ENCODE data around the gene SIPA1L3. TPM values are rescaled to one million over a fixed set of nuclear protein-coding genes. Genes with fewer than 3 reads are reported as not detected.
A peak's percentile ranks its signal among the peaks of the same experiment; 100 is the strongest.
"Not testable (repeated sequence)": the region's sequence is repeated elsewhere in the genome, so short reads cannot be mapped to it uniquely, and the experiment has no call there.

The SIPA1L3 gene
- total RNA-seq, 2 donors from 2014 or later = 29.5 to 32.2 TPM

DNA sequence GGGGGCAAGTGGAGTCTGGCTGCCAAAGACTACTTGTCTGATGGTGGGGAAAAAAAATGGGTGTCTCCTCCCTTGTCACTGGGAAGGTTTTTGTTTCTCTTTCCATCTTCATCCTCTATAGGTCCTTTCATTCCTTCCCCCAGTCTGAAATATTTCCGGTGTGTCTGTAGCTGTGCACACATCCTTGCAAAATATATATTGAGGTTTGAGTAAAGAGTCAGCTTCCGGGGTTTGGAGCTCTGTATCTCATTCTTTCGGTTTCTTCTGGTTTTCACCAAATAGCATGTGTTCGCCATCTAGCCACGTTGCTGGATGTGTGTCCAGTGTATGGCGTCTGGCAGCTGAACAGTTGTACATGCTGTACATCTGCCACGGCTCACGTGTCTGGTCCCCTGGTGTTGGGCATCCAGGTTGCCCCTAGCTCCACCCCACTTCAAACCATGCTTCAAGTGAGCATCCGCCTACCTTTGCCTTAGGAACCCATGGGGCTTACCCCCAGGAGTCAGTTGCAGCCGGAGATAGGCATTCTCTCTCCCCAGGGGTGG lies 142.2 kb downstream of the SIPA1L3 start:
- Mint-ChIP-seq H3K36me3 (ENCODE audit: low read depth) (no peaks in the 10 kb centered on the region), H3K27me3 (no peaks in the 10 kb centered on the region), H3K4me1 (peaks cover 33% of the 10 kb centered on the region), H3K27ac (peak overlapping the region; percentile 93), H3K4me3 (peak overlapping the region; percentile 88)
- H3K9me3 ChIP-seq (ENCODE audit: control insufficient read depth, low read length, poor library complexity, severe bottlenecking) = no peaks in the 10 kb centered on the region
- ATAC-seq (peak; percentile 86), DNase-seq (no peak)

DNA sequence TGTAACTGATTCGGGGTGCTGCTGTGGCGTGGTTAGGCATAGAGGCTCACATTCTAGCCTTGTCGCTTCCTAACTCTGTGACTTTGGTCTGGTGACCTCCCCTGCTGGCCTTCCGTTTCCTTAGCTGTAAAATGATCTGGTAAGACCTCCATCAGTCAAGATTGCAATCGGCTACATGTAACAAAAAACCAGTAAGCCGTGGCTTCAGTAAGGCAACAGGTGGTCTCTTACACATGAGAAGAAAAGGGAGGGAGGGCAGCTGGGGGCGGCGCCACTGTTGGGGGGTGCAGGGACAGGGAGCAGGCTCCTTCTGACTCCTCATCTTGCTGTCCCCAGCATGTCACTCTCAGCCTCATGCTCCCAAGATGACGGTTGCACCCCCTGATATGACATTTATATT lies 148.0 kb downstream of the SIPA1L3 start:
- no peak overlapping the region for H3K4me3 Mint-ChIP-seq
- DNase-seq = no peak
- no peak for ATAC-seq
- H3K36me3 Mint-ChIP-seq (ENCODE audit: low read depth) = peaks cover 2% of the 10 kb centered on the region
- no peak overlapping the region for H3K27ac Mint-ChIP-seq
- no peaks in the 10 kb centered on the region for H3K27me3 Mint-ChIP-seq
- H3K4me1 Mint-ChIP-seq = peaks cover 9% of the 10 kb centered on the region
- no peaks in the 10 kb centered on the region for H3K9me3 ChIP-seq (ENCODE audit: control insufficient read depth, low read length, poor library complexity, severe bottlenecking)

DNA sequence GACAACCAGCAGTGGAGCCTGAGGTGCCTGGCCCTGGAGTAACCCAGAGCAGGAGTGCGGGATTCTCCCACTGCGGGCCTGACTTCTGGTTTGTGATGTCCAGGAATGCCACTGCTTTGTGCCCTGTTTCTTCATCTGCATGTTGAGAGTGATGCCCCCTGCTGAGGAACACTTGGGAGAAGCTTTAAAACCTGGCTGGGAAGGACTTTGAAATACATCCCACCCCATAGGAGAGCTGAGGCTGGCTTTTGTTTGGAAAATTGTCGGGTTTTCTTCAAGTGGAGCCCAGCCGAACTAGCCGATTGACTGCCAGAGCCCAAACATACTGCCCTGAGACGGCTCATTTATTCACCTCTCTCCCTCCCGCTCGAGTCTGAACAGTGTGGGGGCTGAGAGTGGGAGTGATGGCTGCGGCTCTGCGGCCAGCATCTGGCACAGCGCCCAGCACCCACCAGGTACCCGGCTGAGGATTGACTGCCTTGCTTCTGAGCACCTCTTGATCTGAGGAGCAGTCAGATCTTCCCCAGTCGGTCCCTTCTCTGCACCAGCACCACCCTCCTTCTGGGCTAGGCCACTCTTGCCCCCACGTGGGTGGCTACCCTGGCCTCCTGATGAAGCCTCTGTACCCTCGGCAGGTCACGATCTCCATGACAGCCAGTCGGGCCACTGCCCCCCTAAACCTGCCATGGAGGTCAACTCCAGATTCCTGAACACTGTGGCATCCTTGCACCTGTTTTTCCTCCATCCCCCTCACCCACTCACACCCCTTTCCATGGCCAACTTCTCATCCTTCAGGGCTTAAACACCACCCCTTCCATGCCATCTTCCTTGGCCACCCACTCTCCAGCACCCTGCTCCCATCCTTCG lies 148.9 kb downstream of the SIPA1L3 start:
- Mint-ChIP-seq H3K4me3 (no peak overlapping the region), H3K4me1 (peaks cover 9% of the 10 kb centered on the region), H3K36me3 (ENCODE audit: low read depth) (peaks cover 2% of the 10 kb centered on the region), H3K27me3 (no peaks in the 10 kb centered on the region), H3K27ac (no peak overlapping the region)
- DNase-seq (no peak), ATAC-seq (no peak)
- H3K9me3 ChIP-seq (ENCODE audit: control insufficient read depth, low read length, poor library complexity, severe bottlenecking) = no peaks in the 10 kb centered on the region

DNA sequence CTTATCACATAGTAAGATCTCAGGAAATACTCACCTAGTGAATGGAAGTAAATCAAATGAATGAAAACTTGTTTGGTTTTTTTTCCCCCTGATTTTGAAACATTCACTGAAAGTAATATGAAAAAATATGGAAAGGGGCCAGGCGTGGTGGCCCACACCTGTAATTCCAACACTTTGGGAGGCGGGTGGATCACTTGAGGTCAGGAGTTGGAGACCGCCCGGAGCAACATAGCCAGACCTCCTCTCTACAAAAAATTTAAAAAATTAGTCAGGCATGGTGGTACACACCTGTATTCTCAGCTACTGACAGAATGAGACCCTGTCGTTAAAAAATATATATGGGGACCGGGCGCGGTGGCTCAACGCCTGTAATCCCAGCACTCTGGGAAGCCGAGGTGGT lies 149.6 kb downstream of the SIPA1L3 start:
- H3K4me3 Mint-ChIP-seq = no peak overlapping the region
- H3K36me3 Mint-ChIP-seq (ENCODE audit: low read depth) = peaks cover 4% of the 10 kb centered on the region
- no peak overlapping the region for H3K27ac Mint-ChIP-seq
- H3K9me3 ChIP-seq (ENCODE audit: control insufficient read depth, low read length, poor library complexity, severe bottlenecking) = no peaks in the 10 kb centered on the region
- no peak for ATAC-seq
- H3K27me3 Mint-ChIP-seq = no peaks in the 10 kb centered on the region
- no peak for DNase-seq
- H3K4me1 Mint-ChIP-seq = peaks cover 14% of the 10 kb centered on the region

DNA sequence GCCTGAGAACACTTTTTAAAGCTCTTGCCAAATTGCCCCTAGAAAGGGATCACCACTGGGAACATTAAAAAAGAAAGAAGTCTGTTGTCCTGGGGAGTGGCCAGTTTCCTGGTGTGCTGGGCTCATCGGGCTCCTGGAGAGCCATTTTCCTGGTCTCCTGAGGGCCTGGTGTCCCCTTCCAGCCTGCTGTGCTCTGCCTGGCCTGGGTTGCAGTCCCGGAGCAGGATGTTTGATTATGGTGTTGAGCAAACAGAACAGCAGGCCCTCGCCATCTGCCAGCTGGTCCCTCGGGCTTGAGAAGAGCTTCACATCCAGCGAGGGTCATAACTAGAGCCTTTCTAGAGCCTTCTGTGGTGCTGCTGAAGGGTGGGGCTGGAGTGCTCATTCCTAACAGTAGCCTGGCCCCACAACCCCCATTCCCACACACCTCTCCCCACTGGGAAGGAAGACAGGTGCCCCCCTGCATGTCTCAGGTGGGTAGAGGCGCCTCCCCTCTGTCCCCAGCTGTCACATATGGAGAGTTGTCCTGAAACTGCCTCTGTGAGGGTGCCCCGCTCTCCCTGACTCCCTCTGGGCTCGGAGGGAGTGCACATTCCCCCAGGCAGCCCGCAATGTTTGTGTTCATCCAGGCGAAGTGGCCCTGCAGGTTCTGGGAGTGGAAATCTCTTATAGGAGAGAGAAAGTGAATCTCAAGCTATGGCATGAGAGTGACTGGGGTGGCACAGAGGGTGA lies 151.1 kb downstream of the SIPA1L3 start:
- no peak overlapping the region for H3K27ac Mint-ChIP-seq
- H3K4me1 Mint-ChIP-seq = peaks cover 14% of the 10 kb centered on the region
- peak overlapping the region; percentile 19 for H3K4me3 Mint-ChIP-seq
- no peaks in the 10 kb centered on the region for H3K9me3 ChIP-seq (ENCODE audit: control insufficient read depth, low read length, poor library complexity, severe bottlenecking)
- H3K27me3 Mint-ChIP-seq = no peaks in the 10 kb centered on the region
- H3K36me3 Mint-ChIP-seq (ENCODE audit: low read depth) = peaks cover 4% of the 10 kb centered on the region
- ATAC-seq = no peak
- DNase-seq = no peak

DNA sequence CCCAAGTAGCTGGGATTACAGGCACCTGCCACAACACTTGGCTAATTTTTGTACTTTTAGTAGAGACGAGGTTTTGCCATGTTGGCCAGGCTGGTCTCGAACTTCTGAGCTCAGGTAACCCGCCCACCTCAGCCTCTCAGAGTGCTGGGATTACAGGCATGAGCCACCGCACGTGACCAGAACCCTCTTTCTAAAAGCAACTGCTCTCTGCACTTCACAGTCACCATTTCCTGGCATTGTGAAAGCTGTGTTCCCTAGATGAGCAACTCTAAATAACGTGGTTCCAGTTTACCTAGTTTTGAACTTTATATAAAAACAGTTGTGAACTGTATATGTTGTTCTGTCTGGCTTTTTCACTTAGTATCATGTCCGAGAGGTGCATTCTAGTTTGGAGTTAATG lies 152.9 kb downstream of the SIPA1L3 start:
- peaks cover 4% of the 10 kb centered on the region for H3K36me3 Mint-ChIP-seq (ENCODE audit: low read depth)
- no peak for ATAC-seq
- H3K27me3 Mint-ChIP-seq = no peaks in the 10 kb centered on the region
- no peaks in the 10 kb centered on the region for H3K9me3 ChIP-seq (ENCODE audit: control insufficient read depth, low read length, poor library complexity, severe bottlenecking)
- no peak for DNase-seq
- H3K27ac Mint-ChIP-seq = peak overlapping the region; percentile 74
- H3K4me3 Mint-ChIP-seq = no peak overlapping the region
- H3K4me1 Mint-ChIP-seq = peaks cover 14% of the 10 kb centered on the region

DNA sequence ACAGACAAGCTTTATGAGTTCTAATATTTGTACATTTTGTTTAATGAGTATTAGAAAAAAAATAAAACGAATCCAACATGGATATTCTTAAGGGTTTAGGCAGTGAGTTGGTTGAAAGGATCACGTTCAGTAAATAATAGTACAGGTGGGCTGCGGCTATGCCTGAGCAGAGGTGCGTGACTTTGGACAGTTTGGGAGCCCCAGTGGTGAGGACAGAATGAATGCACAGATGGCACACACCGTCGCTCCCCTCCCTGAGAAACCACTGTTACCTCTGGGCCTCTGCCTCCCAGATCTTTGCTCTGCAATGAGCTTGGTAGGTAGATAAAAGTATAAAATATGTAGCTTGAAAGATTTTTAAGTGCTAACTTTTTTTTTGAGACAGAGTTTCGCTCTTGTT lies 153.3 kb downstream of the SIPA1L3 start:
- H3K4me3 Mint-ChIP-seq = no peak overlapping the region
- H3K27me3 Mint-ChIP-seq = no peaks in the 10 kb centered on the region
- peaks cover 14% of the 10 kb centered on the region for H3K4me1 Mint-ChIP-seq
- peaks cover 4% of the 10 kb centered on the region for H3K36me3 Mint-ChIP-seq (ENCODE audit: low read depth)
- ATAC-seq = no peak
- H3K9me3 ChIP-seq (ENCODE audit: control insufficient read depth, low read length, poor library complexity, severe bottlenecking) = no peaks in the 10 kb centered on the region
- no peak for DNase-seq
- H3K27ac Mint-ChIP-seq = peak overlapping the region; percentile 80

DNA sequence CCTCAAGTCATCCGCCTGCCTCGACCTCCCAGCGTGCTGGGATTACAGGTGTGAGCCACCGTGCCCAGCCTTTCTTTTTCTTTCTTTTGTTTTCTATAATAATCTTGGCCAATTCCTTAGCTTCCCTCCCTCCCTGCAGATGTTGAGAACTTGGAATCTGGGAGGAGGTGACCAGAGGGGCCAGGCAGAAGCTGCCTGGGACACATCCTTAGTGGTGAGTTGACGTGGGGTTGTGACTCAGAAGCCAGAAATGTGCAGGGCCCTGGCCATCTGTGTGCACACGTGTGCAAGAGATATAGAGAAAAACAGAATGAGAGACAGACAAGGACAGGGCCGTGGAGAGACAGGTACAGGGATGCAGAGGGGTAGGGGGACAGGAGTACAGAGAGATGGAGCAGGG lies 154.3 kb downstream of the SIPA1L3 start:
- Mint-ChIP-seq H3K4me3 (no peak overlapping the region), H3K27ac (peak overlapping the region; percentile 80), H3K27me3 (no peaks in the 10 kb centered on the region), H3K4me1 (peaks cover 12% of the 10 kb centered on the region), H3K36me3 (ENCODE audit: low read depth) (peaks cover 4% of the 10 kb centered on the region)
- ATAC-seq (no peak), DNase-seq (no peak)
- no peaks in the 10 kb centered on the region for H3K9me3 ChIP-seq (ENCODE audit: control insufficient read depth, low read length, poor library complexity, severe bottlenecking)

DNA sequence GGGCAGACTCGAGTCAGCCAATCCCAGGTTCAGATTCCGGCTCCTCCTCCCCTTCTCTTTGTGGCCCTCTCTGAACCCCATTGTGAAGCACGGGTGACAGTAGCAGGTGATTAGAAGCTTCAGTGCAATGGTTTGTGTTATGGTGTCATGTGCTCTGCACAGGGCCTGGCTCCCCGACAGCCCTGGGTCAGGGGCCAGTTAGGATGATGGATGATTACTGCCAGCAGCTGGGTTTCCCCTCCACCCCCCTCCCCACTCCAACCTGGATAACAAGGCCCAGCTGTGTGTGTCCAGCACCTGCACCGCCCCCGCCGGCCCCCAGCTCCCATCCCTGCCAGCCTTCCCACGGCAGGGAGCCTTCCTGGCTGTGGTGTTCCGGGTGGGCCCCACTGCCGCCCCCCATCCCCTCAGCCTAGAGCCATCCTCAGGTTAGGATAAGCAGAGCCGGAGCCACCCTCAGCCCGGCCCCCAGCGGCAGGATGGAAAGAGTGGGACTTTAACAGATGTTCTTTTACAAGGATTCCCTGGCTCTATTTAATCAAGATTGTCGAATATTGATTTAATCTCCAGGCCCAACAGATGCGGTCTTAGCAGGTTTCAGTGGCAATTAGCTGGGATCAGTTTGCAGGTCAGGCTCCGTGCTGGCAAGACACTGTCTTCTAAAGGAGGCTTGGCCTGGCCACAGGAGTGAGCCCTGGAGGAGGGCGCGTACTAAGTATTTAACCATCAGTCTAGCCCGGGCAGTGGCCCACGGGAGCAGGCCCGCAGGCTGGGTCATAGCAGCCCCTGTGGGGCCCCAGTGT lies 156.2 kb downstream of the SIPA1L3 start:
- H3K9me3 ChIP-seq (ENCODE audit: control insufficient read depth, low read length, poor library complexity, severe bottlenecking) = no peaks in the 10 kb centered on the region
- DNase-seq (no peak), ATAC-seq (no peak)
- Mint-ChIP-seq H3K4me3 (no peak overlapping the region), H3K4me1 (peaks cover 8% of the 10 kb centered on the region), H3K36me3 (ENCODE audit: low read depth) (peaks cover 2% of the 10 kb centered on the region), H3K27me3 (no peaks in the 10 kb centered on the region), H3K27ac (no peak overlapping the region)

DNA sequence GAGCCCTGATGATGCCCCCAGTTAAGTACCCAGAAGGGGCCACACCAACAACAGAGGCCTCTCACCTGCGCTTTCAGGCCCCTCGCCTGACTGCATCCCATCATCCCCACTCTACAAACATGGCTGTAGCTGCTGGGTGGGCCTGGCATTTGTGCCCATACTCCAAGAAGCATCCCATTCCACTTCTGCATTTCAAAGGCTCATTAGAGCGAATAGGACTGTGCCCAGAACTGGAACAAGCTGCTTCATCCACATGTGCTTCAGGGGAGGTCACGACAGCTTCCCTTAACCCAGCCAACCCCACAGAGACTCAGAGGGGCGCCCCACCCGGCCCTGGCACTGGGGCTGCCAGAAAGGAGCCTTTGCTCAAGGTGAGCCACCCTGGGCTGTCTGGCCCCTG lies 156.9 kb downstream of the SIPA1L3 start:
- no peak for DNase-seq
- Mint-ChIP-seq H3K27me3 (no peaks in the 10 kb centered on the region), H3K4me1 (peaks cover 5% of the 10 kb centered on the region), H3K4me3 (no peak overlapping the region), H3K36me3 (ENCODE audit: low read depth) (peaks cover 2% of the 10 kb centered on the region), H3K27ac (no peak overlapping the region)
- no peaks in the 10 kb centered on the region for H3K9me3 ChIP-seq (ENCODE audit: control insufficient read depth, low read length, poor library complexity, severe bottlenecking)
- no peak for ATAC-seq

DNA sequence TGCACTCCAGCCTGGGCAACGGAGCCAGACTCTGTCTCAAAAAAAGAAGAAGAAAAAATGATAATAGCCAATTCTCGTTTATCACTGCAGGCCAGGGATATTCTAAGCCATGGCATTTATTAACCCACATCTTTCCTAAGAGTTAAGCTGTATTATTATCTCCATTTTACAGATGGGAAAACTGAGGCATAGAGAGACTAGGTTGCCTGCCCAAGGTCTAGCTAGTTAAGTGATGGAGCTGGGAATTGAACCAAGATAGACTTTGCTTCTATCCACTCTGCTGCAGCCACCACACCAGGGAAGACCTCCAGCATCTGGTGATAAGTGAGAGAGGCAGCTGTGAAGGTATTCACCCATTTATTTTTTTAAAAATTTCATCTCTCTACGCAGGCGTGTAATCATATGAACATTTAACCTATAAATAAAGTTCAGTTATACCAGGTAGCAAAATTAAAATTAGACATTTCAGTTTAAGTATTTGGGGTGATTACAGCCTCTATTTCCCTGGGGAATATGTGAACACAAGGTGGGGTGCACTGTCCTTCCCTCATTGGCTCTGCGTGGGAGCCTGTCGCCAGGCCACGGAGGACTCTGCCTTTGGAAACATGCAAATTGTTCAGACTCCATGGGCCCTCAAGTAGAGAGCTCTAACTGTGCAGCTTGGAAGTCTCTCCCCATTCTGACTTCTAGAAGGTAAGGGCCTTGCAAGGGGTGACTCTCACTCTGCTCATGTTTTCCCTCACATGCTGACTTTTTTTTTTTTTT lies 157.8 kb downstream of the SIPA1L3 start:
- no peak overlapping the region for H3K27ac Mint-ChIP-seq
- peaks cover 5% of the 10 kb centered on the region for H3K4me1 Mint-ChIP-seq
- no peaks in the 10 kb centered on the region for H3K9me3 ChIP-seq (ENCODE audit: control insufficient read depth, low read length, poor library complexity, severe bottlenecking)
- H3K27me3 Mint-ChIP-seq = no peaks in the 10 kb centered on the region
- peaks cover 2% of the 10 kb centered on the region for H3K36me3 Mint-ChIP-seq (ENCODE audit: low read depth)
- DNase-seq = no peak
- H3K4me3 Mint-ChIP-seq = no peak overlapping the region
- no peak for ATAC-seq

DNA sequence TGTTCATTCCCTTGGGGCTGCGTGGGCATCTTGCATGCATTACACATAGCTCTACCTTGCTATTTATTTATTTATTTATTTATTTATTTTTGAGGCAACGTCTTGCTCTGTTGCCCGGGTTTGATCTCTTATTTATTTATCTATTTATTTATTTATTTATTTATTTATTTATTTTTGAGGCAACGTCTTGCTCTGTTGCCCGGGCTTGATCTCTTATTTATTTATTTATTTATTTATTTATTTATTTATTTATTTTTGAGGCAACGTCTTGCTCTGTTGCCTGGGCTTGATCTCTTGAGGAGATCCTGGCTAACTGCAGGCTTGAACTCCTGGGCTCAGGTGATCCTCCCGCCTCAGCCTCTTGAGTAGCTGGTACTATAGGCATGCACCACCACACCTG lies 158.8 kb downstream of the SIPA1L3 start:
- H3K27me3 Mint-ChIP-seq; H3K9me3 ChIP-seq (ENCODE audit: control insufficient read depth, low read length, poor library complexity, severe bottlenecking); ATAC-seq; H3K27ac Mint-ChIP-seq; H3K4me1 Mint-ChIP-seq; H3K4me3 Mint-ChIP-seq; H3K36me3 Mint-ChIP-seq (ENCODE audit: low read depth); DNase-seq: not testable (repeated sequence)

Measured in T-helper 17 cell (primary cell).